Heart left ventricle (tissue), 16 donors: ENCODE results near the gene SHISA4. TPM values are rescaled to one million over a fixed set of nuclear protein-coding genes. Genes with fewer than 3 reads are reported as not detected.
A peak's percentile ranks its signal among the peaks of the same experiment; 100 is the strongest.

Experiments
- ATAC-seq, 4 donors: fragments of 200-7000 bp; cut with Tn5 transposase; one replicate each; pipeline ENCODE4 v1.9.1; 2020 to 2022; ENCODE audit warnings: moderate library complexity in 4 of 4, mild to moderate bottlenecking in 3 of 4, moderate number of reproducible peaks in 1 of 4
- DNase-seq, 5 donors: peaks; one replicate each; pipeline ENCODE4 v3.0.0-alpha.2; 2020
- H3K27ac ChIP-seq, 12 donors: fragments of 200-600 bp; sonication (generic) in 4 of 12; one replicate each; pipeline versions ENCODE4 v1.5.0 to v1.8.0; 2016 to 2022; ENCODE audit warnings: mild to moderate bottlenecking in 2 of 12
- H3K27me3 ChIP-seq, 9 donors: fragments of 200-600 bp; sonication (generic) in 2 of 9; one replicate each; pipeline versions ENCODE4 v1.5.1 to v1.8.0; 2016 to 2022; ENCODE audit warnings: mild to moderate bottlenecking in 3 of 9
- H3K36me3 ChIP-seq, 9 donors: fragments of 200-600 bp; sonication (generic) in 2 of 9; one replicate each; pipeline versions ENCODE4 v1.5.0 to v1.8.0; 2018 to 2022; ENCODE audit warnings: mild to moderate bottlenecking in 2 of 9
- H3K4me1 ChIP-seq, 12 donors: fragments of 200-600 bp; sonication (generic) in 4 of 12; one replicate each; pipeline versions ENCODE4 v1.5.0 to v1.8.0; 2016 to 2022; ENCODE audit warnings: mild to moderate bottlenecking in 3 of 12
- H3K4me3 ChIP-seq, 12 donors: fragments of 200-600 bp; sonication (generic) in 4 of 12; one replicate each; pipeline versions ENCODE4 v1.5.0 to v1.8.0; 2017 to 2022; ENCODE audit warnings: mild to moderate bottlenecking in 9 of 12, moderate library complexity in 4 of 12
- H3K9me3 ChIP-seq, 12 donors: fragments of 200-600 bp; sonication (generic) in 4 of 12; one replicate each; pipeline versions ENCODE4 v1.5.0 to v1.8.0; 2016 to 2022; ENCODE audit warnings: mild to moderate bottlenecking in 1 of 12
- CTCF ChIP-seq, 12 donors: fragments of 200-600 bp; sonication (generic) in 4 of 12; IDR thresholded peaks; one replicate each; pipeline versions ENCODE4 v1.5.0 to v1.8.0; 2018 to 2022; ENCODE audit warnings: antibody characterized with exemption in 12 of 12, mild to moderate bottlenecking in 5 of 12
- POLR2A ChIP-seq, 2 donors: fragments of 450-650 bp; IDR thresholded peaks; one replicate each; pipeline ENCODE4 v1.6.1; 2017; ENCODE audit warnings: antibody characterized with exemption in 2 of 2, mild to moderate bottlenecking in 2 of 2, moderate library complexity in 2 of 2
- WGBS, 4 donors: extraction: QIAGEN DNeasy Blood & Tissue Kit in 2 of 4; methylation state at CpG; one replicate each; pipeline versions ENCODE4 v1.1.5 to v1.1.7; 2013 to 2018; 5-methylcytosine and 5-hydroxymethylcytosine counted together
- intact Hi-C, 10 donors: fragments of 100-400 bp; cut with DNase I; formaldehyde crosslinking; loops; one replicate each; pipeline versions ENCODE4 v1.11.1 to v1.14.2; 2022
- polyA plus RNA-seq, 2 donors: library from polyadenylated mRNA; stranded (reverse); fragments of 200-250 nt; gene quantifications; one replicate each; pipeline ENCODE4 v1.2.3, GENCODE V29; 2013
- total RNA-seq, 9 donors: library from RNA; depleted of rRNA in 2 of 9; stranded (reverse); fragments of >200 nt in 2 of 9; fragmentation: NEBNext Ultra II Directional in 3 of 9; extraction: Animal tissue kit (Norgen Biotek cat#: 25700) in 3 of 9; gene quantifications; one replicate each; pipeline versions ENCODE4 v1.1.0 to v1.2.4, GENCODE V29; 2016 to 2023
- donor health status: ischemic (EF 13 %, LVEDD 7.1; RV severe dilation, severe dysfunction).
- donor health status: healthy with polysubstance abuse.
- donor health status: DM: no; HTN: yes; CAD: no.
- donor health status: DM: no; HTN: no; CAD: no.
- donor health status: ischemic (EF 25% LVEDD 6.9; RV normal size, moderate dysfunction).
- donor health status: ischemic (EF 25% LVEDD 5.7; RV mildly dilated, moderate dysfunction).
- donor health status: healthy.
- donor health status: DM: yes; HTN: yes; CAD: no.
- donor health status: ischemic (EF 35%, LVEDD 5.7; RV mildly dilated, moderate dysfunction).
- donor health status: nonischemic (EF 11% LVEDD 7.7; RV severe dilation, severe dysfunction).
- donor health status: DM: yes; HTN: yes; CAD: no.
- donor health status: PGD.
- donor health status: ischemic (EF 29% LVEDD 5.4; RV normal size, mild dysfunction).
- donor health status: nonischemic (EF 23%, LVEDD 6.1; RV moderate dilation, normal function).

The SHISA4 gene
- total and polyA plus RNA-seq, 11 donors, result 53.2 to 262 (median 120) TPM

GRCh38 chr1:201933840-201934430 is 45.2 kb downstream of the SHISA4 start:
- no peak for ATAC-seq
- intact Hi-C loops, result no loop called here
- Histone ChIP-seq H3K27me3 (no peaks in the 10 kb centered on the region), H3K27ac (peak overlapping the region in 2 of 12 donors; percentile 18 to 49), H3K36me3 (peaks cover 0 to 9% (median 0%) of the 10 kb centered on the region in 9 donors), H3K4me1 (peaks cover 0 to 9% (median 0%) of the 10 kb centered on the region in 12 donors), H3K4me3 (no peak overlapping the region), H3K9me3 (no peaks in the 10 kb centered on the region)
- TF ChIP-seq CTCF (IDR thresholded peaks at IDR 0.05), result no peak
- no peak for TF ChIP-seq POLR2A (IDR thresholded peaks at IDR 0.05)
- no peak for DNase-seq
- WGBS, 4 donors, result 43 to 60% (median 54%) methylated on average over 5 of the region's 5 CpGs

- no peak for TF ChIP-seq CTCF (IDR thresholded peaks at IDR 0.05)
- TF ChIP-seq POLR2A (IDR thresholded peaks at IDR 0.05), result no peak
- H3K27me3 ChIP-seq, result no peaks in the 10 kb centered on the region
- WGBS, 4 donors, result 73 to 81% (median 76%) methylated on average over 5 of the region's 5 CpGs
- H3K36me3 ChIP-seq, result peaks cover 0 to under 1% (median 0%) of the 10 kb centered on the region in 9 donors
- DNase-seq (no peak), ATAC-seq (no peak)
- intact Hi-C loops, result no loop called here
- H3K4me1 ChIP-seq, result peaks cover 0 to 28% (median 0%) of the 10 kb centered on the region in 12 donors
- H3K9me3 ChIP-seq, result no peaks in the 10 kb centered on the region
- peak overlapping the region in 3 of 12 donors; percentile 26 to 89 (median 39) for H3K27ac ChIP-seq
- no peak overlapping the region for H3K4me3 ChIP-seq
Observed at GRCh38 chr1:201937624-201938213, 49.0 kb downstream of the SHISA4 start.

- ATAC-seq (peak; percentile 46 to 58 (median 54)), DNase-seq (no peak)
- intact Hi-C loops, result no loop called here
- Histone ChIP-seq H3K4me3 (no peak overlapping the region), H3K27me3 (no peaks in the 10 kb centered on the region), H3K36me3 (no peaks in the 10 kb centered on the region), H3K9me3 (no peaks in the 10 kb centered on the region), H3K27ac (peak overlapping the region in 7 of 12 donors; percentile 1 to 89 (median 39)), H3K4me1 (peaks cover 0 to 28% (median 0%) of the 10 kb centered on the region in 12 donors)
- TF ChIP-seq POLR2A (IDR thresholded peaks at IDR 0.05) (no peak), CTCF (IDR thresholded peaks at IDR 0.05) (no peak)
- 41 to 50% (median 45%) methylated on average over 4 of the region's 4 CpGs for WGBS, 4 donors
Observed at GRCh38 chr1:201938440-201939035, 49.8 kb downstream of the SHISA4 start.

GRCh38 chr1:201939148-201939547 is 50.5 kb downstream of the SHISA4 start:
- Histone ChIP-seq H3K27me3 (no peaks in the 10 kb centered on the region), H3K9me3 (no peaks in the 10 kb centered on the region), H3K4me1 (peaks cover 0 to 28% (median 0%) of the 10 kb centered on the region in 12 donors), H3K36me3 (no peaks in the 10 kb centered on the region), H3K4me3 (no peak overlapping the region), H3K27ac (peak overlapping the region in 5 of 12 donors; percentile 1 to 89 (median 46))
- intact Hi-C loops, result no loop called here
- TF ChIP-seq CTCF (IDR thresholded peaks at IDR 0.05) (no peak), POLR2A (IDR thresholded peaks at IDR 0.05) (no peak)
- ATAC-seq (no peak), DNase-seq (no peak)
- 50 to 63% (median 56%) methylated on average over 4 of the region's 4 CpGs for WGBS, 4 donors
